GM12892 (cell line): ENCODE results near the gene DAB2.

Source experiments
- POLR2A ChIP-seq: IDR thresholded peaks from 2 replicates; pipeline ENCODE4 v1.6.1; 2011; ENCODE audit warnings: low read depth, low read length, control low read depth
- POLR2AphosphoS5 ChIP-seq: IDR thresholded peaks from 2 replicates; pipeline ENCODE4 v1.6.1; 2011; ENCODE audit warnings: low read depth, low read length, control low read depth

GRCh38 chr5:39462211-39462610 lies 37.4 kb upstream of the DAB2 start:
- no peak for TF ChIP-seq POLR2AphosphoS5
- TF ChIP-seq POLR2A, result no peak
